GM21360 (cell line): ENCODE data around the gene FIZ1.

ENCODE experiments used
- ATAC-seq: cut with Tn5 transposase; IDR thresholded peaks from one replicate; pipeline ENCODE4 v1.9.1; 2021; ENCODE audit warnings: mild to moderate bottlenecking, moderate library complexity; ENCODE audit not compliant: unreplicated experiment

The FIZ1 gene

DNA sequence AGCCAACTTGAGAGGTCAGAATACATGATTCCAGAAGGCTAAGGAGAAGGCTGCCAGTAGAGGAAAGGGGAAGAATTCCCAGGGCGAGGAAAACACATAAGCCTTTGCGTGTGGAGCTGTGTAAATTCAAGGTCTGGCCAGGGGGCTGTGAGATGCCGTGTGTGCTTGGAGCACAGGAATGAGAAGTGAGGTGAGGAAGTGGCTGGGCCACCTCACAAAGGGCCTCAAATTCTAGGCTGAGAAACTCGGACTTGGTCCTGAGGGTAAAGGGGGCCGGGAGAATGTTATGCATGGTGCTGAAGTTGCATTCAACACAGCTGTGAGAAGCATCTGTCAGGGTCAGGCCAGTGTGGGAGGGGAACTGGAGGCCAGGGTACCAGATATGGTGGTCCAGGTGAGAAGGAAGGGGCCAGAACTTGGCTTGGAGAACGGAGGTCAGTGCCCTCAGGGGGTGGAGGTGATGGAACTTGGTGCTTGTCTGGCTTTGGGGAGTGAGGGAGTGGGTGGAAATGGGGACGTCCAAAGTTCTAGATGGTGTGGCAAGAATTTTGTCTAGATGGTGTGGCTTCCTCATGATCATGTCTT lies 36.6 kb upstream of the FIZ1 start:
- no peak for ATAC-seq

DNA sequence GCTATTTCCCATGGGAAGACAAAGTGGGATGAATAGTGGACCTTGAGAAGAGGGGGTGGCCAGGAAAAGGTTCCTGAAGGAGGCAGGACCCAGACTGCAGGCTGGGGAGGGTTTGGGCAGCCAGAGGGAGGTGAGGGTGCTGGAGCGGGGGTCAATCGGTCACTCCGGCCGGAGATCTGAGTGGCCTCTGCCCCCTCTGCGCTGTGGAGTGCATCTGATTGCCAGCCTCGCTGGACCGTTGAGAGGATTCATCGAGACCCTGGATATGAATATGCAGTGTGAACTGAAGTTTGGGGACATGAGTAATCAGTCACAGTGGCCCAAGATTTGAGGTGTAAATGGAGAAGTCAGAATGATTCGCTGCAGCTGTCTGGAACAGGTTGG lies 36.0 kb upstream of the FIZ1 start:
- no peak for ATAC-seq

DNA sequence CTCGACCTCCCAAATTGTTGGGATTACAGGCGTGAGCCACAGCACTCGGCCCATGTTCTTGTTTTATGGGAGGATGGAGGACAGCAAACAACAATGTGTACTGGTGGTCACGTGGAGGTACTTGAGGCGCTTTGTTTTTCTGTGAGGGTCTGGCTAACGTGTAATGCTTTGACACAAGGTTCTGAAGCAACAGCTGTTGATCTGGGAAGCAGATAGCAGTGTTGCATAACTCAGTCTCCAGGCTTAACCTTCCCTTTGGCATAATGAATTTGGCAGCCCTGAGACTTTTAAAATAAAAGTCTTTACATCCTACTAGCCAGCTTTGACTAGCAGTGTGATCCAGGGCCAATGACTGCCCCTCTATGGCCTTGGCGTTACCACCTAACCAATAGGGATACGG lies 34.5 kb upstream of the FIZ1 start:
- ATAC-seq: no peak

DNA sequence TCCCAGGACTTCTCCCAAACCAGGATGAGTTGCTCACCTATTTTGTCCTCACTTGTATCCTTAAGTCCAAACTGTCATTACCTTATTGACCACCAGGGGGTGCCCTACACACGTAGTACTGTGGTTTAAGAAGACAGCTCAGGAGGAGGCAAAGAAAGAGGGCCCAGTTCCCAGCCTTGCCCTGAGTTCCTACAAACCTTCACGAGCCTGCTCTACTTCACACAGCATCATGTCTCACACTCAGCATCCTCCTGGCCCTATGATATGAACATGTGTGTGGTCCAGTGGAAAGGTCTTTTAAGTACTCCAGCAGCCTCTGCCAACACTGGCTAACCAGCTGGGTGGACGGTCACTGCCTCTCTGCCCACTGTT lies 33.1 kb upstream of the FIZ1 start:
- no peak for ATAC-seq

DNA sequence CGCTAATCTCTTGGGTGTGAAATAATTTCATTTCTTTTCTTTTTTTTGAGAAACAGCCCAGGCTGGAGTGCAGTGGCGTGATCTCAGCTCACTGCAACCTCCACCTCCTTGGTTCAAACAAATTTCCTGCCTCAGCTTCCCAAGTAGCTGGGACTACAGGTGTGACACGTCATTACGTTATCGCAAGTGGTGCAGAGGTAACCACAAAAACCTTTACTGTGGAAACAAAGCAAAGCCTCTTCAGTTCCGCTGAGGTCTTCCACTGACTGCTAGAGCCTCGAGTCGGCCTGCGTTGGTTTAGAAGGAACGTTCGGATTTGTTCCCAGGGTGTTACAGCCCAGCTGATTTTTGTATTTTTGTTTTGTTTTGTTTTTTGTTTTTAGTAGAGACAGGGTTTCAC lies 27.0 kb upstream of the FIZ1 start:
- ATAC-seq: no peak

DNA sequence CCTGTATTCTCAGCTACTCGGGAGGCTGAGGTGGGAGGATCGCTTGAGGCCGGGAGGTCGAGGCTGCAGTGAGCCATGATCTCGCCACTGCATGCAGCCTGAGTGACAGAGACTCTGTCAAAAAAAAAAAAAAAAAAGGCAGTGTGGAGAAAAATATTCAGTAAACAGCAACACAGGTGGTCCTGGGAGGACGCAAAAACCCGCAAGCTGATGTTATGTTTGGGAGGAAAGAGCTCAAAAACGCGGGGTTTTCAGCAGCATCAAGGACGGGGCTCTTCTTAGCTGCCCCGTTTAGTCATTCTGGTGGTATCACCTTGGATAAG lies 25.6 kb upstream of the FIZ1 start:
- no peak for ATAC-seq

DNA sequence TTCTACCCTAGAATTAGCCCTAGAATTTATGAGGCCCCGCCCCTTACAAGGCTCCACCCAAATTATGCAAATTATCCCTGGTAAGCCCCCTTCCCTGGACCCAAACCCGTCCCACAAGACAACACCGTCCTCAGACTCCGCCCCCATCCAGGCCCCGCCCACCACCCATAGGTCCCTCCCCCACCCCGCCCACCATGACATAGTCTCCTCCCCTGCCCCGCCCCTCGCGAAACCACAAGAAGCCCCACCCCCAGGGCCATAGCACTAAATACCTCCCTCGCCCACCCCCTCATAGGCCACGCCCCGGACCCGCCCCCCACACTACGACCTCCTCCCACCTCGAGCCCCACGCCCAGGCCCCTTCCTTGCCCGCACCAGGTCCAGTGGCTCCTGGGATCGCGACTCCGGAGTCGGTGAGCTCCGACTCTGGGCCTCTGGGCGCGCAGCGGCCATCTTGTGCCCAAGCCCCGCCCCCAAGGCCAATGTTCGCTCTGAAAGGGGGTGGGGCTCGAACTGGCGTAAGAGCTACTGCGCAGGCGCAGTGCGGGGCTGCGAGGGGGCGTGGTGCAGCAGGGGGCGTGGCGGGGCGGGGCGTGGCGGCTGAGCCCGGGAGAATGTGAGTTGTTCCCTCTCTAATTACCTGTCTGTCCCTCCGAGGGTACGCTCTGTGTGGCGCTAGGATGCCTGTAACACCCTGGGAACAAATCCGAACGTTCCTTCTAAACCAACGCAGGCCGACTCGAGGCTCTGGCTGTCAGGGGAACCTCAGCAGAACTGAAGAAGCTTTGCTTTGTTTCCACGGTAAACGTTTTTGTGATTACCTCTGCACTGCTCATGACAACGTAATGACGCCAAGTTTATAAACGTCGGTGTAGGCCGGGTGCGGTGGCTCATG lies 25.0 kb upstream of the FIZ1 start, which contains the start of gene ZNF784:
Gene ZNF784 (minus strand): TSS at position 458 of the 895 bp plus-strand sequence. CDS start 5 bp downstream, at position 453.
- ATAC-seq: no peak

DNA sequence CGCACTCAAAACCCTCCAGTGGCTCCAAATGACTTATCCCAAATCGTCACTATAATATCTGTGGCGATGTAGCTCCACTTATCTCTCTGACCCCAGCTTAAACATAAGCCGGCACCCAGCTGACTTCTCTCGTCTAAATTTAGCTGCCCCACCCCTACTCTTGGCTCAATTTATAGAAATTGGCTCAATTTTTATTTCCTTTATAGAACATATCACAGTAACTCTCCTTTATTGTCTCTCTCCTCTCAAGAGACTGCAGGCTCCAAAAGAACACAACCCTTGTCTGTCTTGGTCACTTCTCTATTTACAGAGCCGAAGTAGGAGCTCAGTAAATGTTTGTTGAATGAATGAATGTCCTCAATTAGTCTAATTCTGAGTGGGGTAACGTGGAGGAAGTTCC lies 24.2 kb upstream of the FIZ1 start:
- no peak for ATAC-seq

DNA sequence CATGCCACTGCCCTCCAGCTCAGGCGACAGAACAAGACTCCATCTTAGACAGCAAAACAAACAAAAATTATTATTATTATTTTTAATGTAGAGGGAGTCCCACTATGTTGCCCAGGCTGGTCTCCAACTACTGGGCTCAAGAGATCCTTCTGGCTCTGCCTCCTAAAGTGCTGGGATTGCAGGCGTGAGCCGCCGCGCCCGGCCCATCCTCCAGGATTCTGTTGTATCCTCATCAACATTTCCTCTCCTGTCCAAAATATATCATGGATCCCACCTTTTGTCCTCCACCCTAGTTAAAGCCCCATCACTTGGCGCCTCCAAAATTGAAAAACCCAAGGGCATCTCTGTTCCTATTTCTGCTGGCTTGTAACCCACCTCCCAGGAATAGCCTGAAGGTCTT lies 23.8 kb upstream of the FIZ1 start:
- ATAC-seq: no peak

DNA sequence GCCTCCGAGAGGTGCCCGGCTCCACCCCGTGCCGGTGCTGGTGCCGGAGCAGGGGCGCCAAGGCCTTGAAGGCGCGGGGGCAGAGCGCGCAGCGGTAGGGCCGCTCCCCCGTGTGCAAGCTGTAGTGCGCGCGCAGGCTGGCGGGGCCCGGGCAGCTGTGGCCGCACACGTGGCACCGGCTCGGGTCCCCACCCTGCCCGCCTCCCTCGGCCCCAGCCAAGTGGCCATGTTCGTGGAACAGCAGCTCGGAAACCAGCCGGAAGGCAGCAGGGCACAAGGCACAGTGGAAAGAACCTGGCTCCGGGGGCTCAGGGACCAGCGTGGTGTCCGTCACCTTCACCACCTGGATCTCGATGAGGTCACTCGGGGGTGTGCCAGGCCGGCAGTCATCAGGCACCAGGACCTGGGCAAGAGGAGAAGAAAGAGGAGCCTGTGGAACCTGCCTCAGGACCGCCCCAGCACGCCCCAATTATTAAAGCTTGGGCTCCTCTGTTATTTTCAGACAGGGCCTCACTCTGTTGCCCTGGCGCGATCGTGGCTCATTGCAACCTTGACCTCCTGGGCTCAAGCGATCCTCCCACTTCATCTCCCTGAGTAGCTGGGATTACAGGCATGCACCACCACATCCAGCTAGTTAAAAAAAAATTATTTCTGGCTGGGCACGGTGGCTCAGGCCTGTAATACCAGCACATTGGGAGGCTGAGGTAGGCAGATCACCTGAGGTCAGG lies 23.1 kb upstream of the FIZ1 start:
- no peak for ATAC-seq

DNA sequence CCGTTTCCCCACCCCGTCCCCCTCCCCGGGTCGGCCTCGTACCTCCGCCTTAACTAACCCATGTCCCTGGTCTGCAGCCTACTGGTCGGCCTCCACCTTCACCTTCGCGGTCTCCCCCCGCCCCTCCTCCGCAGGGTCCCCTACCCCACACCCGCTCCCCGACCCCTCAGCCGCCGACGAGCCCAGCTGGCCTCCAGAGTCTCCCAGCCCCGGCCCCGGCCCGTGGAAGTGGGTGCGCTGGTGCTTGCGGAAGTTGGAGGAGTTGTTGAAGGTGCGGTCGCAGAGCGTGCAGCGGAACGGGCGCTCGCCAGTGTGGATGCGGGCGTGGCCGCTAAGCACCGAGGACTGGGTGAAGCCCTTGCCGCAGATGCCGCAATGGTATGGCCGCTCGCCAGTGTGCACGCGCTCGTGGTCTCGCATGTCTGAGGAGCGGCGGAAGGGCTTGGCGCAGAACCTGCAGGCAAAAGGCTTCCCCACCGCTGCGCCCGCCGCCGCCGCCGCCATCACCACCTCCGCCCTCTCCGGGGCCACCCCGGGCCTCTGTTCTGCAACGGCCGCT lies 22.4 kb upstream of the FIZ1 start:
- ATAC-seq: no peak

DNA sequence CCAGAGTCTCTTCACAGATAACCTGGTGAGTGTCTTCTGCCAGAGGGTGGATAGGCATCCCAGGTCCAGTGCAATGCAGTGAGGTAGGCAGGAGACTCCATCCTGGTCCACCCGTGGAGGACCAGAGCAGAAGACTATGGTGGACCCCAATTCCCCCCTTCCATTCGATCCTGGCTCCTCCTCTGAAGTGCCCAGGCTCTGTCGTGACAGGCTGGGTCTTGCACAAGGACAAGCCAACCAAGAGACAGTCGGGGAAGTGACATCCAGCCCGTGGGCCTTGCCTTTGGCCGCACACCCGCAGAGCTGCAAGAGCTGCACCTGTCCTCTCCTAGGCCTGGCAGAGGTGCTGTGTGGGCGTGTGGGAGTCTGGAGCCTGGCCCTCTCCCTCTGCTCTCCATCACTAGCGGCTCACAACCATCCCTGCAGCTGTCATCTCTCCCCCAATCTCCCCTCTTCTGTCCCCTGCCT lies 21.9 kb upstream of the FIZ1 start:
- ATAC-seq: no peak

DNA sequence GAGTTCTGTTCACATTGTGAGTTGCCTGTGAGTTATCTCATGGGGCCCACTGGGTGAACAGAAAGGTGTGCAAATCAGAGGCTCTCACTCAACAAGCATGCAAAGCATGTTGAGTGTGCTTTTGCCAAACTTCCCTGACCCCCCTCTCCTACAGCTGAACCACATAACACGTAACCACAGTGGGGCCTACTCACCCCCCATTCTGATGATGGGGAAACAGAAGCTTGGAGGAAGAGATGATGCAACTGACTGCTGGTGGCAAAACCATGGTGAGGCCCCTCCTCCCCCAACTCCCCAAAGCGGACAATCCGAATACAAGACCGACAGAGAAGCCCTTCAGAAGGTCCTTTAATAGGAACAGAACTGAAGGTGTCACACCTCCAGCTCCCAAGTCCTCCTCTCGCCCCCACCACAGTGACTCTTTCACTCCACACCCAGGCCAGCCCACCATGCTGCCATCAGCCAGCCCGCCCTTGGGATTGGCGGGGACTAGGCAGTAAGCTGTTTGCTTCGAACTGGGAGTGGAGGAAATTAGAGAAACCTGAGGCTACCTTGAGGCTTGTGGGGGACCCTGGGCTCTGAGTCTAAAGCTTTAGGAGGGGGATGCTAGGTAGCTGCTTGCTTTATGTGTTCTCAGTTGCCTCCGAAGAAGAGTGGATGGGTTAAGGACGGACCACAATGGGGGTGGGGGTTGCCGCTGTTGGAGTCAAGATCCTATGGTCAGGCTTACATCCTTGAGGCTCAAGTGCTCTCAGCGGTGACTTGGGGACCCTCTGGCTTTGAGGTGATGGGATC lies 21.3 kb upstream of the FIZ1 start:
- ATAC-seq: no peak

DNA sequence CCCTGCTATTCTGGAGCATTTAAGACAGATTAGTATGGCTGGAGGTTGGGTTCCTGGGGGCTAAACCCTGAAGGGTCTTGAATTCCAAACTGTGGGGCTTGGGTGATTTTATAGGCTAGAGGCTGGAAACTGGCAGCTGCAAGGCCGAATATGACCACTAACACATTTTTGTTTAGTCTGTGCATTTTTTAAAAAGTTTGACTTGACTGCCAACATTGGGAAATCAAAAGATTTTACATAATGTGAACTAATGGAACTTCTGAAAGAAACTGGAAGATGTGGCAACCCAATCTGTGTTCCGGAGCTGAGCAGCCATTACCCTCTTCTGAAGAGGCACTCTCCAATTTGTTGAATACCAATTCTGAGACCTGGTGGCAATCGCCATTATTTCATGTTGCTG lies 20.0 kb upstream of the FIZ1 start:
- no peak for ATAC-seq

DNA sequence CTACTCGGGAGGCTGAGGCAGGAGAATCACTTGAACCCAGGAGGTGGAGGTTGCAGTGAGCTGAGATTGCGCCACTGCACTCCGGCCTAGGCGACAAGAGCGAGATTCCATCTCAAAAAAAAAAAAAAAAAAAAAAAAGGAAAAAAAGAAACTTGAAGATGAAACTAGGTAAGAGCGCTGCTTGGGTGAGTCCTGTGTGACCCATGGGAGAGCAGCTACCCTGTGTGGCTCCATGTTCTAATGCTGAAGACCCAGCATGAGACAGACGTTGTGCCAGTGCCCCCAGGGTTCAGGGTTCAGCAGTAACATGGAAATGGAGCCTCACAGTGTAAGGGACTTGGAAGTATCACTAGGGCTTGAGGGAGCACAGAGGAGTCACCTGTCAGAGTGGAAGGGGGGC lies 19.1 kb upstream of the FIZ1 start:
- no peak for ATAC-seq

DNA sequence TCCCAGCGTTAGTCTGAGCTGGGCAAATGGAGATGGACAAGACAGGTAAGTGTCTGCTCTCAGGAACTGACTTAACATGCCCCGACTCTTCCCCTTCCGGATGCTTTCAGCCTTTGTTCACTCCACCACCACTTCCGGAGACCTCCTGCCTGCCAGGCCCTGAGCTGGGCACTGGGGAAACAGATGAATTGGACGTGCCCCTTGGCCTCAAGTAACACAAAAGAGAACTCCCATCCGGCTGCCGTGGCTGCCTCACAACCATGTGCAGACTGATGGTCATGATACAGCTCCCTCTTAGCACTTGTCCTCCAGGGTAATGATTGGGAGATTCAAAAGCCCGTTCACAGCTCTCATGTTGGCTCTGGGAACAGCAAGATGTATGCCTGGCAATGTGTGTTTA lies 18.1 kb upstream of the FIZ1 start:
- ATAC-seq: no peak

DNA sequence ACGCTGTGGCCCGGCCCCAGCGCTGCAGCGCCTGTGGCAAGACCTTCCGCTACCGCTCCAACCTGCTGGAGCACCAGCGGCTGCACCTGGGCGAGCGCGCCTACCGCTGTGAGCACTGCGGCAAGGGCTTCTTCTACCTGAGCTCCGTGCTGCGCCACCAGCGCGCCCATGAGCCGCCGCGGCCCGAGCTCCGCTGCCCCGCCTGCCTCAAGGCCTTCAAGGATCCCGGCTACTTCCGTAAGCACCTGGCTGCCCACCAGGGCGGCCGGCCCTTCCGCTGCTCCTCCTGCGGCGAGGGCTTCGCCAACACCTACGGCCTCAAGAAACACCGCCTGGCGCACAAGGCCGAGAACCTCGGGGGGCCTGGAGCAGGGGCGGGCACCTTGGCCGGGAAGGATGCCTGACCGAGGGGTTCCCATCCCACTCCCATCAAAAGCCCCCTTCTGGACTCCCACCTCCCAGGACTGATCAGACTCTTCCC lies 17.1 kb upstream of the FIZ1 start:
- ATAC-seq: no peak

DNA sequence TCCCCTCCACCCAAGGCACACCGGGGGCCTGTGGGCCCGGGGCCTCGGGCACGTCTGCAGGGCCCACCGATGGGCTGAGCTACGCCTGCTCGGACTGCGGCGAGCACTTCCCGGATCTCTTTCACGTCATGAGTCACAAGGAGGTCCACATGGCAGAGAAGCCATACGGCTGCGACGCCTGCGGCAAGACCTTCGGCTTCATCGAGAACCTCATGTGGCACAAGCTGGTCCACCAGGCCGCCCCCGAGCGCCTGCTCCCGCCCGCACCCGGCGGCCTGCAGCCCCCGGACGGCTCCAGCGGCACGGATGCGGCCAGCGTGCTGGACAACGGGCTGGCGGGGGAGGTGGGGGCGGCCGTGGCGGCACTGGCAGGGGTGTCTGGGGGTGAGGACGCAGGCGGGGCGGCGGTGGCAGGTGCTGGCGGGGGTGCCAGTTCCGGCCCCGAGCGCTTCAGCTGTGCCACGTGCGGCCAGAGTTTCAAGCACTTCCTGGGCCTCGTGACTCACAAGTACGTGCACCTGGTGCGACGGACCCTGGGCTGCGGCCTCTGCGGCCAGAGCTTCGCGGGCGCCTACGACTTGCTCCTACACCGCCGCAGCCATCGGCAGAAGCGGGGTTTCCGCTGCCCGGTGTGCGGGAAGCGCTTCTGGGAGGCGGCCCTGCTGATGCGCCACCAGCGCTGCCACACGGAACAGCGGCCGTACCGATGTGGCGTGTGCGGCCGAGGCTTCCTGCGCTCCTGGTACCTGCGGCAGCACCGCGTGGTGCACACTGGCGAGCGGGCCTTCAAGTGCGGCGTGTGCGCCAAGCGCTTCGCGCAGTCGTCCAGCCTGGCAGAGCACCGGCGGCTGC lies 16.5 kb upstream of the FIZ1 start:
- no peak for ATAC-seq

DNA sequence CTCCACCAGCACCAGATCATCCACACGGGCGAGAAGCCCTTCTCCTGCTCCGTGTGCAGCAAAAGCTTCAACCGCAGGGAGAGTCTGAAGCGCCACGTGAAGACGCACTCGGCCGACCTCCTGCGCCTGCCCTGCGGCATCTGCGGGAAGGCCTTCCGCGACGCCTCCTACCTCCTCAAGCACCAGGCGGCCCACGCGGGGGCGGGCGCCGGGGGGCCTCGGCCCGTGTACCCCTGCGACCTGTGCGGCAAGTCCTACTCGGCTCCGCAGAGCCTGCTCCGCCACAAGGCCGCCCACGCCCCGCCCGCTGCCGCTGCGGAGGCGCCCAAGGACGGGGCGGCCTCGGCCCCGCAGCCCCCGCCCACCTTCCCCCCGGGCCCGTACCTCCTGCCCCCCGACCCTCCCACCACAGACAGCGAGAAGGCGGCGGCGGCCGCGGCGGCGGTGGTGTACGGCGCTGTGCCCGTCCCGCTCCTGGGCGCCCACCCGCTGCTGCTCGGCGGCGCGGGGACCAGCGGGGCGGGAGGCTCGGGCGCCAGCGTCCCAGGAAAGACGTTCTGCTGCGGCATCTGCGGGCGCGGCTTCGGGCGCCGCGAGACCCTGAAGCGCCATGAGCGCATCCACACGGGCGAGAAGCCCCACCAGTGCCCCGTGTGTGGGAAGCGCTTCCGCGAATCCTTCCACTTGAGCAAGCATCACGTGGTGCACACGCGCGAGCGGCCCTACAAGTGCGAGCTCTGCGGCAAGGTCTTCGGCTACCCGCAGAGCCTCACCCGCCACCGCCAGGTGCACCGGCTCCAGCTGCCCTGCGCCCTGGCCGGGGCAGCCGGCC lies 15.6 kb upstream of the FIZ1 start:
- no peak for ATAC-seq
